HCT116 (cell line): ENCODE data around the gene ZC2HC1C. TPM values are rescaled to one million over a fixed set of nuclear protein-coding genes. Genes with fewer than 3 reads are reported as not detected.

ENCODE experiments used
- ATAC-seq: fragments of 200-7000 bp; cut with Tn5 transposase; 2 replicates; pipeline ENCODE4 v1.9.1; 2020; ENCODE audit warnings: mild to moderate bottlenecking, moderate library complexity
- BruUV-seq: library from RNA; stranded (reverse); fragments of 400-500 nt; replicated peaks from 2 replicates; lab custom pipeline; 2021; lab: Mats Ljungman, UMichigan
- CTCF ChIA-PET: fragments of 300-600 bp; sonication (Branson Sonifier 250); formaldehyde crosslinking; loops from one replicate; lab custom pipeline; 2021; ENCODE audit warnings: antibody characterized with exemption; lab: Charles Lee
- POLR2A ChIA-PET: fragments of 300-600, 350-600 bp; sonication (Branson Sonifier 250); formaldehyde crosslinking; loops from one replicate; lab custom pipeline; 2021; ENCODE audit warnings: antibody characterized with exemption; lab: Charles Lee
- RAD21 ChIA-PET, 2 experiments: fragments of 300-600 bp; sonication (Branson Sonifier 250); formaldehyde crosslinking; loops; one replicate each; lab custom pipeline; 2023; ENCODE audit warnings: low total read pairs in 2 of 2; ENCODE audit not compliant: uncharacterized antibody in 2 of 2, unreplicated experiment in 2 of 2, low non-redundant PET in 1 of 2; lab: Charles Lee
- DNase-seq: peaks from one replicate; pipeline ENCODE4 v3.0.0-alpha.2; 2010; ENCODE audit warnings: low read depth, low spot score
- H2AFZ ChIP-seq: fragments of 200-600 bp; shearing (Covaris generic), sonication (generic); 2 replicates; pipeline ENCODE4 v1.6.1; 2017; ENCODE audit warnings: low read depth, mixed run types, mixed read lengths, antibody characterized with exemption, low read length; ENCODE audit not compliant: poor library complexity, severe bottlenecking
- H3K27ac ChIP-seq: 2 replicates; pipeline ENCODE4 v1.5.1; 2012; ENCODE audit warnings: low read depth, low read length
- H3K27me3 ChIP-seq: fragments of 200-600 bp; sonication (generic); 2 replicates; pipeline ENCODE4 v1.6.1; 2016; ENCODE audit warnings: mixed run types, low read length, mixed read lengths; ENCODE audit not compliant: insufficient read depth
- H3K36me3 ChIP-seq, 2 experiments: fragments of 200-500 bp in 1 of 2; fragments of 200-600 bp in 1 of 2; sonication (Bioruptor generic) in 1 of 2; sonication (generic) in 1 of 2; 2 replicates each; pipeline versions ENCODE4 v1.5.1 to v1.6.1; 2014 to 2016; ENCODE audit warnings: low read length in 2 of 2, inconsistent platforms in 1 of 2, mixed read lengths in 1 of 2, mixed run types in 1 of 2; ENCODE audit not compliant: insufficient read depth in 2 of 2, control insufficient read depth in 1 of 2
- H3K4me1 ChIP-seq, 2 experiments: fragments of 200-600 bp in 1 of 2; sonication (generic) in 1 of 2; 2 replicates each; pipeline versions ENCODE4 v1.5.1 to v1.6.1; 2012 to 2017; ENCODE audit warnings: low read length in 2 of 2, inconsistent platforms in 1 of 2, mild to moderate bottlenecking in 1 of 2, mixed read lengths in 1 of 2, mixed run types in 1 of 2, moderate library complexity in 1 of 2; ENCODE audit not compliant: insufficient read depth in 2 of 2, control insufficient read depth in 1 of 2
- H3K4me2 ChIP-seq: fragments of 200-600 bp; sonication (generic); 2 replicates; pipeline ENCODE4 v1.6.1; 2017; ENCODE audit warnings: mixed run types, low read length, mixed read lengths
- H3K4me3 ChIP-seq, 2 experiments: fragments of 200-600 bp in 1 of 2; sonication (generic) in 1 of 2; replicated peaks in 1 of 2; 2 replicates each; pipeline ENCODE4 v1.5.1; 2011 to 2016; ENCODE audit warnings: low read length in 2 of 2, control low read depth in 1 of 2, low read depth in 1 of 2, mild to moderate bottlenecking in 1 of 2, mixed read lengths in 1 of 2, mixed run types in 1 of 2
- H3K79me2 ChIP-seq: fragments of 200-600 bp; sonication (generic); 2 replicates; pipeline ENCODE4 v1.6.1; 2017; ENCODE audit warnings: mild to moderate bottlenecking, mixed run types, low read length, moderate library complexity, mixed read lengths; ENCODE audit not compliant: insufficient read depth
- H3K9ac ChIP-seq: fragments of 200-600 bp; sonication (generic); 2 replicates; pipeline ENCODE4 v1.6.1; 2016; ENCODE audit warnings: low read length, mixed read lengths
- H3K9me2 ChIP-seq: fragments of 200-600 bp; sonication (generic), shearing (Covaris generic); 2 replicates; pipeline ENCODE4 v1.6.1; 2017; ENCODE audit warnings: mixed run types, mild to moderate bottlenecking, moderate library complexity; ENCODE audit not compliant: insufficient read depth
- H3K9me3 ChIP-seq, 2 experiments: fragments of 200-500 bp in 1 of 2; fragments of 200-600 bp in 1 of 2; sonication (Bioruptor generic) in 1 of 2; sonication (generic) in 1 of 2; 2 replicates each; pipeline ENCODE4 v1.6.1; 2014 to 2017; ENCODE audit warnings: low read length in 2 of 2, mixed read lengths in 2 of 2, inconsistent platforms in 1 of 2, low read depth in 1 of 2, mild to moderate bottlenecking in 1 of 2, mixed run types in 1 of 2, moderate library complexity in 1 of 2; ENCODE audit not compliant: control insufficient read depth in 1 of 2, insufficient read depth in 1 of 2
- H4K20me1 ChIP-seq: fragments of 200-600 bp; sonication (generic), shearing (Covaris generic); 2 replicates; pipeline ENCODE4 v1.6.1; 2017; ENCODE audit warnings: mixed run types, mild to moderate bottlenecking, moderate library complexity; ENCODE audit not compliant: insufficient read depth
- ATF3 ChIP-seq: IDR thresholded peaks from 2 replicates; pipeline ENCODE4 v1.6.1; 2012
- EZH2 ChIP-seq: fragments of 200-600 bp; sonication (generic); IDR thresholded peaks from 2 replicates; pipeline ENCODE4 v1.6.1; 2017; ENCODE audit warnings: antibody characterized with exemption, mixed run types
- FOSL1 ChIP-seq: IDR thresholded peaks from 2 replicates; pipeline ENCODE4 v1.6.1; 2012; ENCODE audit warnings: low read depth
- JUND ChIP-seq: IDR thresholded peaks from 2 replicates; pipeline ENCODE4 v1.6.1; 2012
- POLR2AphosphoS5 ChIP-seq: IDR thresholded peaks from 2 replicates; pipeline ENCODE4 v1.6.1; 2011; ENCODE audit warnings: mild to moderate bottlenecking, low read depth, low read length, moderate library complexity
- RAD21 ChIP-seq: IDR thresholded peaks from 2 replicates; pipeline ENCODE4 v1.6.1; 2012; ENCODE audit warnings: low read depth, mild to moderate bottlenecking
- ZFX ChIP-seq: fragments of 450-650 bp; IDR thresholded peaks from 2 replicates; pipeline ENCODE4 v1.6.1; 2017
- intact Hi-C: fragments of 100-400 bp; cut with micrococcal nuclease; formaldehyde crosslinking; loops from 2 replicates; pipeline ENCODE4 v1.10.0; 2022
- total RNA-seq: library from RNA; stranded (reverse); gene quantifications from one replicate; pipeline ENCODE4 v1.2.1, GENCODE V29; 2021; ENCODE audit not compliant: unreplicated experiment
- TF ChIP-seq, protein P1 (sequence below), 3 experiments: fragments of 200-600 bp in 1 of 3; sonication (generic) in 1 of 3; IDR thresholded peaks in 2 of 3; conservative IDR thresholded peaks in 1 of 3; 2 replicates each; pipeline ENCODE4 v1.5.1; 2012 to 2017; ENCODE audit warnings: low read depth in 2 of 3, low read length in 2 of 3, antibody characterized with exemption in 1 of 3, borderline replicate concordance in 1 of 3, control low read depth in 1 of 3, mild to moderate bottlenecking in 1 of 3, mixed read lengths in 1 of 3, mixed run types in 1 of 3, moderate library complexity in 1 of 3; ENCODE audit not compliant: insufficient read depth in 1 of 3

Gene ZC2HC1C
- total RNA-seq, 1 experiment from 2014 or later = 0.98 TPM

GRCh38 chr14:75088566-75089373, 19.3 kb downstream of the ZC2HC1C start:
- no peak overlapping the region for H3K27ac ChIP-seq
- no peak overlapping the region for H3K4me3 ChIP-seq
- RAD21 ChIA-PET = interaction anchor here (0.7 to 1.6 kb wide), 4 partner anchors 66 to 602 kb away, joined by 3 to 5 read pairs (median 4); no protein-coding TSS in a partner anchor
- no peaks in the 10 kb centered on the region for H4K20me1 ChIP-seq
- intact Hi-C loops = loop anchor here (1.0 kb wide), 3 partner anchors 142 to 227 kb away; no protein-coding TSS in a partner anchor
- CTCF ChIA-PET = interaction anchor here (1.1 to 4.4 kb wide), 8 partner anchors 19 to 228 kb away, joined by 3 to 27 read pairs (median 4); partner anchors contain the start of gene RPS6KL1
- H3K4me1 ChIP-seq = no peaks in the 10 kb centered on the region
- peaks cover 20 to 36% of the 10 kb centered on the region in 2 experiments; a peak in 3 of 4 replicates for H3K36me3 ChIP-seq
- no peaks in the 10 kb centered on the region for H3K9me3 ChIP-seq
- no peak overlapping the region for H3K9ac ChIP-seq
- H3K27me3 ChIP-seq = no peaks in the 10 kb centered on the region
- POLR2A ChIA-PET = no interaction called here
- DNase-seq (peak; percentile 26), ATAC-seq (peak; percentile 77)
- no peaks in the 10 kb centered on the region for H3K79me2 ChIP-seq
- no TSS peak for BruUV-seq
- no peaks in the 10 kb centered on the region for H3K9me2 ChIP-seq
- no peak overlapping the region for H3K4me2 ChIP-seq
- TF ChIP-seq FOSL1 = 0 out of 2 replicates have a peak, but pooled peaks have one; percentile 14
- no peak for TF ChIP-seq JUND
- TF ChIP-seq ZFX = no peak
- TF ChIP-seq RAD21 = peak; percentile 92
- TF ChIP-seq ATF3 = no peak
- no peak for TF ChIP-seq POLR2AphosphoS5
- no peak for TF ChIP-seq EZH2
- TF ChIP-seq, protein P1, sequence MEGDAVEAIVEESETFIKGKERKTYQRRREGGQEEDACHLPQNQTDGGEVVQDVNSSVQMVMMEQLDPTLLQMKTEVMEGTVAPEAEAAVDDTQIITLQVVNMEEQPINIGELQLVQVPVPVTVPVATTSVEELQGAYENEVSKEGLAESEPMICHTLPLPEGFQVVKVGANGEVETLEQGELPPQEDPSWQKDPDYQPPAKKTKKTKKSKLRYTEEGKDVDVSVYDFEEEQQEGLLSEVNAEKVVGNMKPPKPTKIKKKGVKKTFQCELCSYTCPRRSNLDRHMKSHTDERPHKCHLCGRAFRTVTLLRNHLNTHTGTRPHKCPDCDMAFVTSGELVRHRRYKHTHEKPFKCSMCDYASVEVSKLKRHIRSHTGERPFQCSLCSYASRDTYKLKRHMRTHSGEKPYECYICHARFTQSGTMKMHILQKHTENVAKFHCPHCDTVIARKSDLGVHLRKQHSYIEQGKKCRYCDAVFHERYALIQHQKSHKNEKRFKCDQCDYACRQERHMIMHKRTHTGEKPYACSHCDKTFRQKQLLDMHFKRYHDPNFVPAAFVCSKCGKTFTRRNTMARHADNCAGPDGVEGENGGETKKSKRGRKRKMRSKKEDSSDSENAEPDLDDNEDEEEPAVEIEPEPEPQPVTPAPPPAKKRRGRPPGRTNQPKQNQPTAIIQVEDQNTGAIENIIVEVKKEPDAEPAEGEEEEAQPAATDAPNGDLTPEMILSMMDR (IDR thresholded peaks at IDR 0.05 in 2 of 3, conservative IDR thresholded peaks at IDR 0.05 in 1 of 3; ENCODE audit: borderline replicate concordance in 1 of 3, insufficient read depth in 1 of 3, low read depth in 2 of 3, low read length in 2 of 3) = peak; percentile 79 to 85 (median 84)
- H2AFZ ChIP-seq = no peak overlapping the region
